Measurements from ENCODE around the gene NDUFB7. TPM values are rescaled to one million over a fixed set of nuclear protein-coding genes. Genes with fewer than 3 reads are reported as not detected.

Gene NDUFB7
- total and polyA plus RNA-seq, 2 of the 8 experiments (the other 6 are each of a cell fraction or from before 2014, with no cell fraction given): 151 to 740 TPM

DNA sequence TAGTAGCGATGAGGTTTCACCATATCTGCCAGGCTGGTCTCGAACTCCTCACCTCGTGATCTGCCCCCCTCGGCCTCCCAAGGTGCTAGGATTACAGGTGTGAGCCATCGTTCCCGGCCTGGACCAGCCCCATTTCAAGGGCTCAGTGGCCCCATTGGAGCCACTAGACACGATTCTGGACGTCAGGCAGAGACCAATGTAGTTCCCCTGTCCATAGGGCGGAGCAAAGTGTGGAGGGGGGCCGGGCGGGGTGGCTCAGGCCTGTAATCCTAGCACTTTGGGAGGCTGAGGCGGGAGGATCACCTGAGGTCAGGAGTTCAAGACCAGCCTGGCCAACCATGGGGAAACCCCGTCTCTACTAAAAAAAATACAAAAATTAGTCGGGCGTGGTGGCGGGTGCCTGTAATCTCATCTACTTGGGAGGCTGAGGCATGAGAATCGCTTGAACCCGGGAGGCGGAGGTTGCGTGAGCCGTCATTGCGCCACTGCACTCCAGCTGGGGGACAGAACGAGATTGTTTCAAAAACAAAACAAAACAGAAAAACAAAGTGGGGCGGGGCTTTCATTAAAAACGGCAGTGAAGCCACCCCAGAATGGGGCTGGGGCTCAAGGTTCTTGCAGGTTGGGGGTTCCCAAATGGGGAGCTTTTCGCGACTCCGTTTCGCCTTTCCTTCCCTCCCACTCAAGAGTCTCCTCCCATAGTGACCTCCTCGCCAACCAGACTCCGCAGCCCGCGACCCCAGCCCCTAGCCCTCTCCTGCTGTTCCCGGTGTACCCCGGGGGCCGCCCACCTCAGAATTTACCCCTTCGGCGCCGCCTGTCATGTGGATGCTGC lies 43.2 kb downstream of the NDUFB7 start:
- H3K56ac ChIP-seq (replicated peaks; ENCODE audit: insufficient read length, low read depth, low read length): no peak overlapping the region
- H3K23ac ChIP-seq (ENCODE audit: insufficient read length): no peak overlapping the region
- H2BK20ac ChIP-seq (ENCODE audit: low read length): no peak overlapping the region
- H4K20me1 ChIP-seq (replicated peaks in 1 of 2; ENCODE audit: control insufficient read depth in 1 of 2, insufficient read depth in 2 of 2, low read length in 2 of 2): peaks cover 0 to 4% of the 10 kb centered on the region in 2 experiments
- POLR2A ChIA-PET (ENCODE audit: partially characterized antibody): interaction anchor here (0.6 to 2.3 kb wide), 3 partner anchors 10 to 577 kb away, joined by 3 to 16 read pairs (median 4); partner anchors contain the start of gene DNAJB1
- TF ChIP-seq SP2 (IDR thresholded peaks at IDR 0.05; ENCODE audit: low read length) (no peak), SIRT6 (IDR thresholded peaks at IDR 0.05; ENCODE audit: low read length) (no peak), YY1 (IDR thresholded peaks at IDR 0.05; ENCODE audit: low read depth, low read length) (no peak), KDM1A (IDR thresholded peaks at IDR 0.05; ENCODE audit: borderline replicate concordance, low read length) (peak; percentile 16; the same call in 1 of the 2 replicates), SIN3A (conservative IDR thresholded peaks at IDR 0.05 in 1 of 2, IDR thresholded peaks at IDR 0.05 in 1 of 2; ENCODE audit: low read depth in 1 of 2, low read length in 2 of 2) (0 out of 4 replicates have a peak, but pooled peaks of 1 of the 2 experiments have one; percentile 70)
- TF ChIP-seq, protein P1, sequence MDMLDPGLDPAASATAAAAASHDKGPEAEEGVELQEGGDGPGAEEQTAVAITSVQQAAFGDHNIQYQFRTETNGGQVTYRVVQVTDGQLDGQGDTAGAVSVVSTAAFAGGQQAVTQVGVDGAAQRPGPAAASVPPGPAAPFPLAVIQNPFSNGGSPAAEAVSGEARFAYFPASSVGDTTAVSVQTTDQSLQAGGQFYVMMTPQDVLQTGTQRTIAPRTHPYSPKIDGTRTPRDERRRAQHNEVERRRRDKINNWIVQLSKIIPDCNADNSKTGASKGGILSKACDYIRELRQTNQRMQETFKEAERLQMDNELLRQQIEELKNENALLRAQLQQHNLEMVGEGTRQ (IDR thresholded peaks at IDR 0.05; ENCODE audit: low read length): 0 out of 2 replicates have a peak, but pooled peaks have one; percentile 12
- CTCF ChIA-PET (ENCODE audit: partially characterized antibody): no interaction called here
- no peaks in the 10 kb centered on the region for H3K36me3 ChIP-seq (ENCODE audit: control insufficient read depth in 2 of 4, insufficient read depth in 4 of 4, low read length in 3 of 4)
- no peaks in the 10 kb centered on the region for H3K27me3 ChIP-seq (replicated peaks in 1 of 4; ENCODE audit: control insufficient read depth in 3 of 4, extremely low read depth in 1 of 4, insufficient read depth in 3 of 4, low read length in 3 of 4)
- H2BK15ac ChIP-seq (ENCODE audit: low read length): no peak overlapping the region
- H2BK5ac ChIP-seq (ENCODE audit: low read depth, low read length): no peak overlapping the region
- H2AK5ac ChIP-seq (ENCODE audit: low read depth, low read length): no peak overlapping the region
- no peak overlapping the region for H3K9ac ChIP-seq (replicated peaks in 1 of 4; ENCODE audit: extremely low read depth in 1 of 4, low read depth in 3 of 4, low read length in 3 of 4)
- H3K14ac ChIP-seq (ENCODE audit: insufficient read length): no peak overlapping the region
- no peak for FAIRE-seq
- no peaks in the 10 kb centered on the region for H3K9me3 ChIP-seq (ENCODE audit: insufficient read depth in 2 of 2, low read depth in 1 of 2, low read length in 1 of 2)
- 49% methylated on average over 37 of the region's 39 CpGs; no CpG with 5 or more reads in 1 of the 2 experiments for WGBS, 2 experiments (ENCODE audit: extremely low coverage in 1 of 2, insufficient coverage in 1 of 2, insufficient read length in 1 of 2, insufficient replicate concordance in 2 of 2, low coverage in 1 of 2, low lambda C conversion rate in 2 of 2, missing lambda C conversion rate in 1 of 2)
- H3K4ac ChIP-seq (replicated peaks; ENCODE audit: insufficient read length, low read depth, low read length): no peak overlapping the region
- H3K23me2 ChIP-seq (ENCODE audit: low read depth, low read length): peaks cover 4% of the 10 kb centered on the region
- no peak overlapping the region for H4K5ac ChIP-seq (ENCODE audit: insufficient read length, low read depth, low read length)
- peak overlapping the region; percentile 19; the same call in 1 of the 2 replicates for H3K18ac ChIP-seq (ENCODE audit: extremely low read depth, low read length)
- H3K79me1 ChIP-seq (ENCODE audit: low read depth, low read length): peaks cover 10% of the 10 kb centered on the region
- no peak for DNase-seq (ENCODE audit: low read depth in 1 of 2, low spot score in 2 of 2)
- peak overlapping the region; percentile 34 to 86 (median 43); a peak in 7 of 8 replicates for H3K4me3 ChIP-seq (ENCODE audit: extremely low read depth in 1 of 4, insufficient read depth in 2 of 4, low read depth in 3 of 4, low read length in 4 of 4)
- peaks cover 0 to 2% (median 1%) of the 10 kb centered on the region in 4 experiments; a peak in 3 of 7 replicates for H3K4me1 ChIP-seq (replicated peaks in 1 of 4; ENCODE audit: control insufficient read depth in 3 of 4, insufficient read depth in 4 of 4, low read length in 3 of 4)
- H3K27ac ChIP-seq (ENCODE audit: low read depth, low read length): no peak overlapping the region
- H2BK120ac ChIP-seq (replicated peaks; ENCODE audit: low read depth, low read length): no peak overlapping the region
- no peak overlapping the region for H4K8ac ChIP-seq (ENCODE audit: extremely low read depth, insufficient read depth, low read length)
- H3K4me2 ChIP-seq (ENCODE audit: insufficient read depth in 1 of 2, low read depth in 2 of 2, low read length in 2 of 2): peak overlapping the region; percentile 60 to 73
- peaks cover 6 to 36% of the 10 kb centered on the region in 2 experiments for H3K79me2 ChIP-seq (ENCODE audit: control insufficient read depth in 1 of 2, insufficient read depth in 2 of 2, low read length in 2 of 2)
- no peak overlapping the region for H4K91ac ChIP-seq (replicated peaks; ENCODE audit: insufficient read length, low read length)
- no peak overlapping the region for H2BK12ac ChIP-seq (ENCODE audit: low read depth, low read length)
- H2AFZ ChIP-seq (ENCODE audit: low read length): peak overlapping the region; percentile 28; the same call in 1 of the 2 replicates

Data from H1 (cell line).